ENCODE measurements around the gene NAALADL2.

Gene NAALADL2

GRCh38 chr3:175836617-175837016, 977.5 kb downstream of the NAALADL2 start:
- H3K27ac ChIP-seq = no peak overlapping the region
- no peak overlapping the region for H3K4me3 ChIP-seq
- peaks cover 0 to 14% (median 3%) of the 10 kb centered on the region in 4 donors for H3K4me1 ChIP-seq
- TF ChIP-seq CTCF (IDR thresholded peaks at IDR 0.05) = no peak
- intact Hi-C loops (cut with DNase I; ENCODE audit: low total_unique reads) = no loop called here
- no peaks in the 10 kb centered on the region for H3K9me3 ChIP-seq
- DNase-seq = no peak
- H3K27me3 ChIP-seq = no peaks in the 10 kb centered on the region
- no peaks in the 10 kb centered on the region for H3K36me3 ChIP-seq

DNA sequence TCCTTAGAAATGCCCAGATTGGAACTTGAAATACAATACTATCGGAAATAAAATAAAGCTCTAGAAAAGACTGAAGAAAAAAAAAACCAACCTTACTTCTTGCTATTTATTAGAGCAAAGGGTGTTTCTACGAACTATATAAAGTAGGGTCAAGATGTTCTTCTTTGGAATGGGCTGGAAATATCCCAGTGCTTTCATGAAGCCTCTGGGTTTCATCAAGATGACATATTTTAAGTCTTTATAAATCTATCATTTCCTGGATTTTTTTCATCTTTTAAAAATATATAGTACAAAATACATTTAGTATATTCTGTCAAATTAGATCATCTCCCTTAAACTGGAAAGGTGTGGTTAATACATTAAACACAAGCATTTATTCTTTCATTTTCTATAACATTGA, 978.8 kb downstream of the NAALADL2 start:
- H3K9me3 ChIP-seq = no peaks in the 10 kb centered on the region
- H3K27ac ChIP-seq = no peak overlapping the region
- no peak for TF ChIP-seq CTCF (IDR thresholded peaks at IDR 0.05)
- no peaks in the 10 kb centered on the region for H3K36me3 ChIP-seq
- no peak for DNase-seq
- H3K4me3 ChIP-seq = no peak overlapping the region
- no peaks in the 10 kb centered on the region for H3K27me3 ChIP-seq
- H3K4me1 ChIP-seq = peaks cover 0 to 14% (median 3%) of the 10 kb centered on the region in 4 donors
- intact Hi-C loops (cut with DNase I; ENCODE audit: low total_unique reads) = no loop called here

DNA sequence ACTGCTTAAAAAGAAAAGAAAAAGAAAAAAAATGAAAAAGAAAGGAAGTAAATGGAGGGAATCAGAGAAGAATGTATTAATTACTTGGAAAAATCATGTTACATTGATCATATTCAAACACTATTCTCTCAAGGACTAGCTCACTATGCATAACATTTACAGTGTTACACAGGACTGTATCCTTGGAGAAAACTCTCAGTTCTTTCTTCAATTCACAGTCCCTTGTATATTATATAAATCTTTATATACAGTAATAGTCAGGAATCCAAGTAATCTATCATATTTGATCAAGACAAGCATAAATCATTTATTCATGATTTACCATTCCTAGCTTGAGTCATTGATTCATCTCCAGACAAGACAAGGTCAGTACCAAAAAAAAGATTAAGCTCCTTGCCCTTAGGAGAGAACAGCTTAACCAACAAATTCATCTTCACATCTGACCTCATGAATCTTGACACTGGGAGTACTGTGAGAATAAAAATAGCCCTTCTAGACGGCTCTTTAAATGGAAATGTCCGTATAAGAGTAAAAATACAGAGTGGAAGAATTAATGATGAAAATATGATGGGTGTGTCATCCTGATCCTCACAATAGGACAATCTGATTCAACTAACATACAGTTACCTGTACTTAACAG, 980.4 kb downstream of the NAALADL2 start:
- no peaks in the 10 kb centered on the region for H3K27me3 ChIP-seq
- H3K27ac ChIP-seq = no peak overlapping the region
- no peak for TF ChIP-seq CTCF (IDR thresholded peaks at IDR 0.05)
- no peak overlapping the region for H3K4me3 ChIP-seq
- H3K4me1 ChIP-seq = peaks cover 0 to 14% (median 3%) of the 10 kb centered on the region in 4 donors
- no peak for DNase-seq
- intact Hi-C loops (cut with DNase I; ENCODE audit: low total_unique reads) = no loop called here
- no peaks in the 10 kb centered on the region for H3K9me3 ChIP-seq
- H3K36me3 ChIP-seq = no peaks in the 10 kb centered on the region

GRCh38 chr3:175851541-175851940, 992.4 kb downstream of the NAALADL2 start:
- no peaks in the 10 kb centered on the region for H3K9me3 ChIP-seq
- no peaks in the 10 kb centered on the region for H3K36me3 ChIP-seq
- H3K4me3 ChIP-seq = no peak overlapping the region
- no peak for TF ChIP-seq CTCF (IDR thresholded peaks at IDR 0.05)
- no peaks in the 10 kb centered on the region for H3K27me3 ChIP-seq
- intact Hi-C loops (cut with DNase I; ENCODE audit: low total_unique reads) = no loop called here
- DNase-seq = no peak
- no peak overlapping the region for H3K27ac ChIP-seq
- H3K4me1 ChIP-seq = no peaks in the 10 kb centered on the region

DNA sequence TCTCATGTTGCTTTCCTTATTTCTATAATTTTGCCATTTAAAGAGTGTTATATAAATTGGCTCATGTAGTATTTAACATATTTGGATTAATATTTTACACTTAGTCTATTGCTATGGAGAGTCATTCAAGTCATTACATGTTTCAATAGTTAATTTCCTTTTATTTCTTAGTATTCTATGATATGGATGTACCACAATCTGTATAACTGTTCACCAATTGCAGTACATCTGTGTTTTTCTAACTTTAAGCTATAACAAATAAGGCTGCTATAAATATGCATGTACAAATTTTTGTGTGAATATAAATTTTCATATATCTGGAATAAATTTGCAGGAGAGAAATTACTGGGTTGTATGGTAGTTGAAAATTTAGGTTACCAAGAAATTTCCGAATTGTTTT, 993.4 kb downstream of the NAALADL2 start:
- Histone ChIP-seq H3K4me1 (no peaks in the 10 kb centered on the region), H3K27ac (no peak overlapping the region), H3K9me3 (no peaks in the 10 kb centered on the region), H3K27me3 (no peaks in the 10 kb centered on the region), H3K36me3 (no peaks in the 10 kb centered on the region), H3K4me3 (no peak overlapping the region)
- intact Hi-C loops (cut with DNase I; ENCODE audit: low total_unique reads) = no loop called here
- TF ChIP-seq CTCF (IDR thresholded peaks at IDR 0.05) = no peak
- DNase-seq = no peak

All from tibial artery (tissue), 4 donors.